Adipocyte (in vitro differentiated cells): Measurements from ENCODE around the gene KIRREL1.

Source experiments
- DNase-seq: peaks from one replicate; pipeline ENCODE4 v3.0.0-alpha.2; 2015; ENCODE audit warnings: low read depth
- H3K27me3 ChIP-seq: replicated peaks from 2 replicates; pipeline ENCODE4 v1.7.0; 2013; ENCODE audit warnings: mild to moderate bottlenecking, low read length, moderate library complexity; ENCODE audit not compliant: control insufficient read depth, insufficient read depth
- H3K36me3 ChIP-seq: 2 replicates; pipeline ENCODE4 v1.7.0; 2013; ENCODE audit warnings: low read length, mild to moderate bottlenecking, moderate library complexity; ENCODE audit not compliant: control insufficient read depth, insufficient read depth, severe bottlenecking
- H3K4me1 ChIP-seq: 2 replicates; pipeline ENCODE4 v1.7.0; 2013; ENCODE audit warnings: mild to moderate bottlenecking, low read length, moderate library complexity; ENCODE audit not compliant: control insufficient read depth, insufficient read depth
- H3K4me3 ChIP-seq: 2 replicates; pipeline ENCODE4 v1.7.0; 2013; ENCODE audit warnings: mild to moderate bottlenecking, low read length, moderate library complexity
- H3K9ac ChIP-seq: 2 replicates; pipeline ENCODE4 v1.7.0; 2013; ENCODE audit warnings: mild to moderate bottlenecking, low read length, moderate library complexity
- H3K9me3 ChIP-seq: 2 replicates; pipeline ENCODE4 v1.7.0; 2013; ENCODE audit warnings: mild to moderate bottlenecking, low read length, moderate library complexity; ENCODE audit not compliant: control insufficient read depth

KIRREL1 gene

GRCh38 chr1:158078569-158079080 lies 85.2 kb downstream of the KIRREL1 start:
- Histone ChIP-seq H3K9ac (no peak overlapping the region), H3K36me3 (peaks cover 88% of the 10 kb centered on the region), H3K27me3 (no peaks in the 10 kb centered on the region), H3K4me3 (no peak overlapping the region), H3K9me3 (no peaks in the 10 kb centered on the region), H3K4me1 (peaks cover 8% of the 10 kb centered on the region)
- no peak for DNase-seq

- H3K4me3 ChIP-seq: no peak overlapping the region
- no peaks in the 10 kb centered on the region for H3K9me3 ChIP-seq
- no peak for DNase-seq
- peaks cover 8% of the 10 kb centered on the region for H3K4me1 ChIP-seq
- peaks cover 93% of the 10 kb centered on the region for H3K36me3 ChIP-seq
- H3K27me3 ChIP-seq: no peaks in the 10 kb centered on the region
- H3K9ac ChIP-seq: no peak overlapping the region
These were observed 86.6 kb downstream of the KIRREL1 start for GRCh38 chr1:158080066-158080465.

GRCh38 chr1:158084336-158084735 lies 90.9 kb downstream of the KIRREL1 start:
- Histone ChIP-seq H3K36me3 (peaks cover 98% of the 10 kb centered on the region), H3K9me3 (no peaks in the 10 kb centered on the region), H3K9ac (no peak overlapping the region), H3K4me1 (no peaks in the 10 kb centered on the region), H3K4me3 (no peak overlapping the region), H3K27me3 (no peaks in the 10 kb centered on the region)
- DNase-seq: no peak

- H3K4me3 ChIP-seq: no peak overlapping the region
- no peak overlapping the region for H3K9ac ChIP-seq
- H3K9me3 ChIP-seq: no peaks in the 10 kb centered on the region
- H3K4me1 ChIP-seq: no peaks in the 10 kb centered on the region
- DNase-seq: no peak
- H3K36me3 ChIP-seq: peaks cover 98% of the 10 kb centered on the region
- no peaks in the 10 kb centered on the region for H3K27me3 ChIP-seq
These were observed 91.3 kb downstream of the KIRREL1 start for GRCh38 chr1:158084747-158085146.

GRCh38 chr1:158087320-158087927 lies 94.0 kb downstream of the KIRREL1 start:
- Histone ChIP-seq H3K9me3 (no peaks in the 10 kb centered on the region), H3K9ac (no peak overlapping the region), H3K4me3 (no peak overlapping the region), H3K4me1 (no peaks in the 10 kb centered on the region), H3K27me3 (no peaks in the 10 kb centered on the region), H3K36me3 (peaks cover 98% of the 10 kb centered on the region)
- DNase-seq: peak; percentile 84

- no peaks in the 10 kb centered on the region for H3K27me3 ChIP-seq
- no peak for DNase-seq
- H3K9me3 ChIP-seq: no peaks in the 10 kb centered on the region
- H3K9ac ChIP-seq: no peak overlapping the region
- peaks cover 99% of the 10 kb centered on the region for H3K36me3 ChIP-seq
- no peak overlapping the region for H3K4me3 ChIP-seq
- no peaks in the 10 kb centered on the region for H3K4me1 ChIP-seq
These were observed 96.0 kb downstream of the KIRREL1 start for GRCh38 chr1:158089476-158089875.

- no peak overlapping the region for H3K4me3 ChIP-seq
- no peaks in the 10 kb centered on the region for H3K4me1 ChIP-seq
- H3K9me3 ChIP-seq: no peaks in the 10 kb centered on the region
- H3K36me3 ChIP-seq: peaks cover 99% of the 10 kb centered on the region
- H3K27me3 ChIP-seq: no peaks in the 10 kb centered on the region
- no peak for DNase-seq
- no peak overlapping the region for H3K9ac ChIP-seq
These were observed 96.6 kb downstream of the KIRREL1 start for GRCh38 chr1:158089925-158090637.

GRCh38 chr1:158093376-158093775 lies 99.9 kb downstream of the KIRREL1 start:
- Histone ChIP-seq H3K4me1 (peaks cover 2% of the 10 kb centered on the region), H3K27me3 (no peaks in the 10 kb centered on the region), H3K36me3 (peaks cover 85% of the 10 kb centered on the region), H3K9ac (no peak overlapping the region), H3K4me3 (no peak overlapping the region), H3K9me3 (no peaks in the 10 kb centered on the region)
- DNase-seq: no peak

GRCh38 chr1:158094571-158094970 lies 101.1 kb downstream of the KIRREL1 start:
- H3K4me3 ChIP-seq: no peak overlapping the region
- no peak for DNase-seq
- no peaks in the 10 kb centered on the region for H3K9me3 ChIP-seq
- peaks cover 13% of the 10 kb centered on the region for H3K4me1 ChIP-seq
- H3K36me3 ChIP-seq: peaks cover 74% of the 10 kb centered on the region
- no peaks in the 10 kb centered on the region for H3K27me3 ChIP-seq
- H3K9ac ChIP-seq: no peak overlapping the region

- Histone ChIP-seq H3K4me1 (peaks cover 24% of the 10 kb centered on the region), H3K4me3 (no peak overlapping the region), H3K9me3 (no peaks in the 10 kb centered on the region), H3K27me3 (no peaks in the 10 kb centered on the region), H3K9ac (no peak overlapping the region), H3K36me3 (peaks cover 61% of the 10 kb centered on the region)
- DNase-seq: peak; percentile 39
These were observed 102.4 kb downstream of the KIRREL1 start for GRCh38 chr1:158095737-158096335.

- DNase-seq: no peak
- Histone ChIP-seq H3K36me3 (peaks cover 37% of the 10 kb centered on the region), H3K9me3 (no peaks in the 10 kb centered on the region), H3K27me3 (no peaks in the 10 kb centered on the region), H3K4me1 (peaks cover 39% of the 10 kb centered on the region), H3K4me3 (no peak overlapping the region), H3K9ac (no peak overlapping the region)
These were observed 104.8 kb downstream of the KIRREL1 start for GRCh38 chr1:158098256-158098655.
